HepG2 (cell line): ENCODE data around the gene SBDS. TPM values are rescaled to one million over a fixed set of nuclear protein-coding genes. Genes with fewer than 3 reads are reported as not detected.

ENCODE experiments used
- MTERF4 ChIP-seq: sonication (generic); formaldehyde crosslinking; IDR thresholded peaks from 2 replicates; pipeline ENCODE4 v1.8.0; 2023; ENCODE audit warnings: mild to moderate bottlenecking, missing genetic modification reagents
- ZNF318 ChIP-seq: sonication (generic); formaldehyde crosslinking; IDR thresholded peaks from 2 replicates; pipeline ENCODE4 v1.4.0; 2020; ENCODE audit warnings: mild to moderate bottlenecking, missing genetic modification reagents
- polyA plus RNA-seq, 8 experiments: library from polyadenylated mRNA; depleted of rRNA in 3 of 8; stranded (reverse) in 7 of 8; unstranded in 1 of 8; fragments of >200 nt; fragmentation: Illumina TruSeq in 4 of 8; extraction: Trizol in 4 of 8; gene quantifications; 2 replicates each; pipeline versions ENCODE4 v1.2.1 to v1.2.3, GENCODE V29; 2011 to 2016; ENCODE audit warnings: low read depth in 4 of 8, missing spikeins in 1 of 8, mixed read lengths in 1 of 8; ENCODE audit not compliant: insufficient read depth in 1 of 8
- total RNA-seq, 5 experiments: library from RNA; depleted of rRNA; stranded (reverse); fragments of >200 nt; fragmentation: Illumina TruSeq; extraction: Trizol; gene quantifications; 2 replicates each; pipeline ENCODE4 v1.2.3, GENCODE V29; 2016; ENCODE audit warnings: low read depth in 1 of 5

The SBDS gene
- total and polyA plus RNA-seq, 2 of the 13 experiments (the other 11 are each of a cell fraction or from before 2014, with no cell fraction given) = 39.1 to 79.3 TPM

- TF ChIP-seq ZNF318 (CRISPR knock-in tag) (no peak), MTERF4 (CRISPR knock-in tag) (no peak)
- TF ChIP-seq, all 625 proteins: peak for 0
These were observed 24.4 kb upstream of the SBDS start (continued) for GRCh38 chr7:67019562-67020390.
